ENCODE data around the gene PLXNA4.

PLXNA4 gene

GRCh38 chr7:132359743-132360142 lies 216.5 kb downstream of the PLXNA4 start:
- DNase-seq (ENCODE audit: low spot score in 2 of 2): no peak
- no peaks in the 10 kb centered on the region for H3K4me1 ChIP-seq
- in situ Hi-C loops (cut with MboI; ENCODE audit: low sequenced_read_pairs): no loop called here
- no peaks in the 10 kb centered on the region for H3K9me3 ChIP-seq
- H3K4me3 ChIP-seq: no peak overlapping the region
- no peaks in the 10 kb centered on the region for H3K27me3 ChIP-seq (ENCODE audit: low read depth)
- H3K36me3 ChIP-seq (replicated peaks): no peaks in the 10 kb centered on the region

DNA sequence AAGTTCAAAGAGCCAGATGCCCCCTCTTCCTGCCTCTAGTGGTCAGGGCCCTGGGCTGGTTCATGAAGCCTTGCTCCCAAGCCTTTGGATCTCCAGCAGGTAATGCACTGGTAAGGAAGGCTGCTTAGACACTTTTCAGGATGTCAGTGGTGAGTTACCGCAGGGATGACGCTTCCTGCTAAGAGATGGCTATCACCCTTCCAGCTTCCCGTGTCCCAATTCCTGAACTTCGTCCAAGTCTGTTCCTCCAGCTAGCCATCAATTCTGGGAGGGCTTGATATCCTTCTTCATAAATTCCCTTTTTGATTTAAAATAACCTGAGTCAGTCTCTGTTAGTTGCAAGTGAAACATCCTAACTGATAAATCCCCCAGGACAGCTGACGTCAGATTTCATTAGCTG lies 221.2 kb downstream of the PLXNA4 start:
- no peaks in the 10 kb centered on the region for H3K4me1 ChIP-seq
- DNase-seq (ENCODE audit: low spot score in 2 of 2): no peak
- H3K36me3 ChIP-seq (replicated peaks): no peaks in the 10 kb centered on the region
- no peaks in the 10 kb centered on the region for H3K9me3 ChIP-seq
- no peak overlapping the region for H3K4me3 ChIP-seq
- H3K27me3 ChIP-seq (ENCODE audit: low read depth): 0 out of 2 replicates have a peak, but pooled peaks cover 3% of the 10 kb centered on the region
- in situ Hi-C loops (cut with MboI; ENCODE audit: low sequenced_read_pairs): no loop called here

DNA sequence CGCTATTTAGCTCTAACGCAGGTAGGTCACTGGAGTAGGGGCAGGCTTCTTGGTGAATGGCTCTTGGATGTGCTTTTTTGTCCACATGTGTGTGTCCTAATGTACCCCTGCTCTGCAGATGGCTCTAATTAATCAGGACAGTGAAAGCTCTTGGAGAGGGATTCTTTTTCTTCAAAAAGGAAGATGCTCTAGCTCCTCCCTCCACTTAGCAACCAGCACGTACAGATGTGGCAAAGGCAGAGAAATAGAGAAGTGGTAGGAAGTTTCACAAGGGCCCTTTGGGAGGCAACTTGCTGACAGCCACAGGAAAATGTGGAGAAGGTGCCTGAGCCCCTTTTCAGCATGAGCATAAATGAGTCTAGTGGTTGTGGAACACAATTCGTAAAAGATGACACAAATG lies 221.7 kb downstream of the PLXNA4 start:
- no peaks in the 10 kb centered on the region for H3K36me3 ChIP-seq (replicated peaks)
- no peak for DNase-seq (ENCODE audit: low spot score in 2 of 2)
- no peaks in the 10 kb centered on the region for H3K4me1 ChIP-seq
- H3K4me3 ChIP-seq: no peak overlapping the region
- H3K9me3 ChIP-seq: no peaks in the 10 kb centered on the region
- 0 out of 2 replicates have a peak, but pooled peaks cover 3% of the 10 kb centered on the region for H3K27me3 ChIP-seq (ENCODE audit: low read depth)
- in situ Hi-C loops (cut with MboI; ENCODE audit: low sequenced_read_pairs): no loop called here

GRCh38 chr7:132353936-132354335 lies 222.3 kb downstream of the PLXNA4 start:
- H3K36me3 ChIP-seq (replicated peaks): no peaks in the 10 kb centered on the region
- DNase-seq (ENCODE audit: low spot score in 2 of 2): no peak
- no peaks in the 10 kb centered on the region for H3K4me1 ChIP-seq
- H3K27me3 ChIP-seq (ENCODE audit: low read depth): 0 out of 2 replicates have a peak, but pooled peaks cover 3% of the 10 kb centered on the region
- in situ Hi-C loops (cut with MboI; ENCODE audit: low sequenced_read_pairs): no loop called here
- H3K9me3 ChIP-seq: no peaks in the 10 kb centered on the region
- no peak overlapping the region for H3K4me3 ChIP-seq

DNA sequence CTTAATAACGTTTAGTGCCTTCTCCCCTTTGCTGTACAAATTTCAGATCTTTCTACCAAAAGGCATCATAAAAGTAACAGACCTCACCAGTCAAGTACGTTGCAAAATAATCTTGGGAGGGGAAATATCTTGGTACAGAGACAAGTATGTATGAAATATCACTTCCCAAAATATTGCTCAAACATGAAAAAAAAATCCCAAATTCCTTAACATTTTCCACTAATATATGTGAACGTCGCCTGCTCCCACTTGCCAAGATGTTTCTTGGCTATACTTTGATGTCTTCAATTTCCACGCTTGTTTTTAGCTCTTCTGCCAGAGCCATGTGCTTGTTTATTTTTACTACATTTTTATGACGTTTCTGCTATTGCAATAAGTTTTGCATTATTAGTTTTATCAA lies 223.5 kb downstream of the PLXNA4 start:
- DNase-seq (ENCODE audit: low spot score in 2 of 2): no peak
- no peaks in the 10 kb centered on the region for H3K36me3 ChIP-seq (replicated peaks)
- H3K4me1 ChIP-seq: no peaks in the 10 kb centered on the region
- H3K4me3 ChIP-seq: no peak overlapping the region
- in situ Hi-C loops (cut with MboI; ENCODE audit: low sequenced_read_pairs): no loop called here
- no peaks in the 10 kb centered on the region for H3K9me3 ChIP-seq
- 0 out of 2 replicates have a peak, but pooled peaks cover 3% of the 10 kb centered on the region for H3K27me3 ChIP-seq (ENCODE audit: low read depth)

DNA sequence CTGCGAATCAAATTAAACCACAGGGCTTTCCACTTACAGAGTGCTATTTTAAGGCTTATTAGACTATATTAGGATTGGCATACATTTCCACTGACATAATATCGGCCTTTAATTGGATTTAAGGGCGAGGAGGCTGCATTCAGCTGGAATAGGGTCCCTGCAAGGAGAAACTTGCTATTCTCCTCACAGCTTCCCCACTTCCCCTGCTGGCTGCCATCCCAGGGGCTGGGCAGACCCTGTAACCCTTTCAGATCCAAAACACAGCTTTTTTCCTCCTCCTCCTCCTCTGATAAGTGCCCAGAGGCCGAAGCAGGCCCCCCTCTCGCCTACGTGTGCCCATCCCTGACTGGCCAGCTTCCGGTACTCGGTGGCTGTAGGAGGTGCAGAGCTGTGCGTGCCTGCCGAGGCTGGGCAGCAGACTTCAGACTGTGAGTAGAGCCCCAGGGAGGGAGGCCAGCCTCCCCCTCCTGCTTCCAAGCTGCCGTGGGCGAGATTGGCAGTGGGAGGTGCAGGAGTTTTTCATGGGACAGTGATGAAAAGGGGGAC lies 224.2 kb downstream of the PLXNA4 start:
- H3K4me1 ChIP-seq: no peaks in the 10 kb centered on the region
- no peaks in the 10 kb centered on the region for H3K9me3 ChIP-seq
- no peaks in the 10 kb centered on the region for H3K36me3 ChIP-seq (replicated peaks)
- 0 out of 2 replicates have a peak, but pooled peaks cover 3% of the 10 kb centered on the region for H3K27me3 ChIP-seq (ENCODE audit: low read depth)
- in situ Hi-C loops (cut with MboI; ENCODE audit: low sequenced_read_pairs): no loop called here
- no peak for DNase-seq (ENCODE audit: low spot score in 2 of 2)
- H3K4me3 ChIP-seq: no peak overlapping the region

DNA sequence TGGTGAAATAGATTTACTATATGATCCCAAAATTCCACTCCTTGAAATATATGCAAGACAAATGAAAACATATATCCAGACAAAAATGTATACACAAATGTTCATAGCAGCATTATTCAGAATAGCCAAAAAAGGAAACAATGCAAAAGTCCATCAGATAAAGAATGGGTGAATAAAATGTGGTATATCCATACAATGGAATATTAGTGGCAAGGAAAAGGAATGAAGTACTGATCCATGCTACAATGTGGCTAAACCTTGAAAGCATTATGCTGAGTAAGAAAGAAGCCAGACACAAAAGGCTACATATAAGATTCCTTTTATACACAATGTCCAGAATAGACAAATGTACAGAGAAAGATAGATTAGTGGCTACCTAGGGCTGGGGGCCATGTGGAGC lies 225.5 kb downstream of the PLXNA4 start:
- Histone ChIP-seq H3K4me3 (no peak overlapping the region), H3K36me3 (replicated peaks) (no peaks in the 10 kb centered on the region), H3K4me1 (no peaks in the 10 kb centered on the region), H3K27me3 (ENCODE audit: low read depth) (0 out of 2 replicates have a peak, but pooled peaks cover 3% of the 10 kb centered on the region), H3K9me3 (no peaks in the 10 kb centered on the region)
- no peak for DNase-seq (ENCODE audit: low spot score in 2 of 2)
- in situ Hi-C loops (cut with MboI; ENCODE audit: low sequenced_read_pairs): no loop called here

- no peak for DNase-seq (ENCODE audit: low spot score in 2 of 2)
- no peak overlapping the region for H3K4me3 ChIP-seq
- in situ Hi-C loops (cut with MboI; ENCODE audit: low sequenced_read_pairs): no loop called here
Observed at GRCh38 chr7:132349075-132349474, 227.2 kb downstream of the PLXNA4 start.

GRCh38 chr7:132348341-132348740 lies 227.9 kb downstream of the PLXNA4 start:
- in situ Hi-C loops (cut with MboI; ENCODE audit: low sequenced_read_pairs): no loop called here
- Histone ChIP-seq H3K36me3 (replicated peaks) (no peaks in the 10 kb centered on the region), H3K27me3 (ENCODE audit: low read depth) (0 out of 2 replicates have a peak, but pooled peaks cover 3% of the 10 kb centered on the region), H3K9me3 (no peaks in the 10 kb centered on the region), H3K4me1 (no peaks in the 10 kb centered on the region), H3K4me3 (no peak overlapping the region)
- DNase-seq (ENCODE audit: low spot score in 2 of 2): no peak

More at GRCh38 chr7:132349075-132349474, 227.2 kb downstream of the PLXNA4 start:
- Histone ChIP-seq H3K9me3 (no peaks in the 10 kb centered on the region), H3K4me1 (no peaks in the 10 kb centered on the region), H3K36me3 (replicated peaks) (no peaks in the 10 kb centered on the region), H3K27me3 (ENCODE audit: low read depth) (0 out of 2 replicates have a peak, but pooled peaks cover 3% of the 10 kb centered on the region)

DNA sequence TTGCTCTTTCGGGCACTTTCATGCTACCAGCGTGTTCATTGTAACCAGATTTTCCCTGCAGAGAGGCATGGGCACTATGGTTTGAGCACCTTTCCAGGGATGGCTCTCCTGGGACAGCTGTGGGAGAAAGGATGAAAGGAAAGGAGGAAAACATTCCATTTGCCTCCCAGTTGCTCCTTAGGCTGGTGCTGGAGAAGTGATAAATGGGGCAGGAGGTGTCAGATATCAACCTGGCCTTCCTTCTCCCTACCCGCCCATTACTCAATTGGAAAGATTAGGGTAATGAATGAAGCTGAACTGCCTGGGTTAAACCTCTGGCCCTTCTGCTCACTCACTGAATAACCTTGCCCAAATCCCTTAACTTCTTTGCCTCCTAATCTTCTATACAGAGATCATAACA lies 228.4 kb downstream of the PLXNA4 start:
- no peak overlapping the region for H3K4me3 ChIP-seq
- H3K4me1 ChIP-seq: no peaks in the 10 kb centered on the region
- H3K27me3 ChIP-seq (ENCODE audit: low read depth): 0 out of 2 replicates have a peak, but pooled peaks cover 3% of the 10 kb centered on the region

DNA sequence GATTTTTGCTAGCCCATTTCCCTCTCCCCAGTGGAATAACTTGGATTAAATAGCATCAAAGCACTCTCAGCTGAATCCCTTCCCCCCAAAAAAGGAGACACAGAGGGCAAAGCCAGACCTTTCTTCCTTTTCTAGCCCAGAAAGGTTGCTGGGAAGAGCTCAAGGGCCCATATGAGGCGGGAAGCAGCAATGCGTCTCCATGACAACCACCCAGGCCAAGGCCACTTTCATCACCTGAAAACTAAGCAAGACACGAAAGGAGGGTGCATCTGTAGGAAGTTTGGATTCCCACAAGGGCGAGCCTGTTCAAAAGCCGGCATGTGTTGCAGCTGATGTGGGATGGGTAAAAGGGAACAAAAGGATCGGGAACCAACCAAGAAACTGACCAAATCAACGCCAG lies 229.1 kb downstream of the PLXNA4 start:
- H3K9me3 ChIP-seq: no peaks in the 10 kb centered on the region
- H3K4me1 ChIP-seq: no peaks in the 10 kb centered on the region
- no peaks in the 10 kb centered on the region for H3K27me3 ChIP-seq (ENCODE audit: low read depth)
- no peak overlapping the region for H3K4me3 ChIP-seq
- in situ Hi-C loops (cut with MboI; ENCODE audit: low sequenced_read_pairs): no loop called here
- H3K36me3 ChIP-seq (replicated peaks): no peaks in the 10 kb centered on the region
- DNase-seq (ENCODE audit: low spot score in 2 of 2): no peak

More for the DNA sequence above, 228.4 kb downstream of the PLXNA4 start:
- H3K9me3 ChIP-seq: no peaks in the 10 kb centered on the region
- DNase-seq (ENCODE audit: low spot score in 2 of 2): no peak
- in situ Hi-C loops (cut with MboI; ENCODE audit: low sequenced_read_pairs): no loop called here
- no peaks in the 10 kb centered on the region for H3K36me3 ChIP-seq (replicated peaks)

DNA sequence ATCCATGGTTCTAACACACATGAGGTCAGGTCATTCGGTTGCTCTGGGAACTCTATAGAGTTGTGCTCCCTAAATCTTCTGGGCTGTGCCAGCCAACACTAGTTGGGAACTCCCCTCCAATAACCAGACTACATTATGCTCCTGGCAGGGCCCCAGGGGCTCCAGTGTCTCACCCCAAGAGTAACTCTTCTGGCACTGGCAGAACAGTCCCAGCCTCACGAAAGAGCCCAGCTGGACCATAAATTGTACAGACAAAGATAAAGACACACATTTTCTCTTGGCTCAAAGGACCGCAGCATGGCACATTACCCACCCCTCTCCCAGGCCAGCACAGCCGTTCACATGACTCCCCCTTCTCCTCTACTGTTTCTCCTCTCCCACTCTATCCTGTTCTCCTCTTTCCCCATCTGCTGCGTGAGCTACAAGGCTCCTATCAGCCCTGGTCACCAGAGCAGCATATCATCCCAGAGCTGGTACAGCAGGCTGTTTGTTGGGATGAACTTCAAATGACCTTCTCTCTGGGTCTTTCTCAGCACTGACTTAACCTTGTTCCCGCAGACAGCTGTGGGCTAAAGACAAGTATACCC lies 230.6 kb downstream of the PLXNA4 start:
- Histone ChIP-seq H3K9me3 (no peaks in the 10 kb centered on the region), H3K4me3 (no peak overlapping the region), H3K36me3 (replicated peaks) (no peaks in the 10 kb centered on the region), H3K27me3 (ENCODE audit: low read depth) (no peaks in the 10 kb centered on the region), H3K4me1 (no peaks in the 10 kb centered on the region)
- DNase-seq (ENCODE audit: low spot score in 2 of 2): no peak
- in situ Hi-C loops (cut with MboI; ENCODE audit: low sequenced_read_pairs): no loop called here

GRCh38 chr7:132345030-132345429 lies 231.2 kb downstream of the PLXNA4 start:
- Histone ChIP-seq H3K36me3 (replicated peaks) (no peaks in the 10 kb centered on the region), H3K27me3 (ENCODE audit: low read depth) (no peaks in the 10 kb centered on the region), H3K4me3 (no peak overlapping the region), H3K9me3 (no peaks in the 10 kb centered on the region), H3K4me1 (no peaks in the 10 kb centered on the region)
- in situ Hi-C loops (cut with MboI; ENCODE audit: low sequenced_read_pairs): no loop called here
- DNase-seq (ENCODE audit: low spot score in 2 of 2): no peak

DNA sequence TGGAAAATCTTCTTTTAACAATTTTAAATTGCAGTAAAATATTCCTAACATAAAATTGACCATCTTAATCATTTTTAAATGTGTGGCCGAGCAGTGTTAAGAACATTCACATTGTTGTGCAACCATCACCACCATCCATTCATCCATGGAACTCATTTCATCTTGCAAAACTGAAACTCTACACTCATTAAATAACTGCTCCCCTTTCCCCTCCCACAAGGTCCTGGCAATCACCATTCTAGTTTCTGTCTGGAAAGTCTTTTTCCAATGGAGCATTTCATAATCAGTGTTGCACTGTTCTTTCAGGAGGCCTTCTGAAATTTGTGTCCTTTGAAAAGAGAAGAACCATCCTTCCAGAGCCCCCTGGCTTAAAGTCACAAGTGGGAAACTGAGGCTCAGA lies 233.1 kb downstream of the PLXNA4 start:
- no peak for DNase-seq (ENCODE audit: low spot score in 2 of 2)
- no peaks in the 10 kb centered on the region for H3K9me3 ChIP-seq
- H3K4me3 ChIP-seq: no peak overlapping the region
- H3K36me3 ChIP-seq (replicated peaks): no peaks in the 10 kb centered on the region
- no peaks in the 10 kb centered on the region for H3K27me3 ChIP-seq (ENCODE audit: low read depth)
- H3K4me1 ChIP-seq: no peaks in the 10 kb centered on the region
- in situ Hi-C loops (cut with MboI; ENCODE audit: low sequenced_read_pairs): no loop called here
